ENCODE data around the gene RHOXF2.
"Not testable (repeated sequence)": the region's sequence is repeated elsewhere in the genome, so short reads cannot be mapped to it uniquely, and the experiment has no call there.

The RHOXF2 gene, protein sequence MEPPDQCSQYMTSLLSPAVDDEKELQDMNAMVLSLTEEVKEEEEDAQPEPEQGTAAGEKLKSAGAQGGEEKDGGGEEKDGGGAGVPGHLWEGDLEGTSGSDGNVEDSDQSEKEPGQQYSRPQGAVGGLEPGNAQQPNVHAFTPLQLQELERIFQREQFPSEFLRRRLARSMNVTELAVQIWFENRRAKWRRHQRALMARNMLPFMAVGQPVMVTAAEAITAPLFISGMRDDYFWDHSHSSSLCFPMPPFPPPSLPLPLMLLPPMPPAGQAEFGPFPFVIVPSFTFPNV

DNA sequence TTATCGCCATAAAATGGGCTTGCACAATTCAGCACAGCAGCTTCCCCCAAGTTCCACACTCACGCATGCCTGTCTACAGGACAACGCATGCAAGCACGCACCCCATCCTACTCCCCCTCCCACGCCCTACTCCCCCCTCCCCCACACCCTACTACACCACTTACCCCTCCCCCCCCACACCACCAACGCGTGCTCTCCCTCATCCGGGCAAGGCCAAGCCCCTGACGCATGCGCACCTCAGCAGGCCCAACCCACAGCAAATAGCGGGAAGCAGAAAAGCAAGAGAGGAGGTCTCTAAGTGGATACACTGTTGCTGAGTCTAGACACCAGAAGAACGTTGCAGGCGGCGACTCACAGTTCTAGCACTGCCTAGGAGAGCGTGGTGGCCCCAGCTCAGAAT lies at the start of gene RHOXF2:
TSS of gene RHOXF2 (plus strand) at position 301 of the 400 bp plus-strand sequence. CDS start 138 bp downstream, outside the sequence.
- DNase-seq (ENCODE audit: low read depth): not testable (repeated sequence)

DNA sequence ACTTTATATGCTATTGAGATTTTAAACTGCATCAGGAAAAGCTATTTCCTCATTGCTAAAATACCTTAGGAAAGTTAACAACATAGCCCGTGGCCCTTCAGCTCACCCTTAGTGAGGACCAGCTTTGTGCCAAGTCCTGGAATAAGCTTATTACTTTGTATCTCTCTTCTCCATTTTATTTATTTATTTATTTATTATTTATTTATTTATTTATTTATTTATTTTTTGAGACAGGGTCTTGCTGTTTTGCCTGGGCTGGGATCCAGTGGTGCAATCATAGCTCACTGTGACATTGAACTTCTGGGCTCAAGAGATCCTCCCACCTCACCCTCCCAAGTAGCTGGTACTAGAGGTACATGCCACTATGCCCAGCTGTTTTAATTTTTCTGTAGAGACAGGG lies 49.0 kb upstream of the RHOXF2 start:
- no peak for DNase-seq (ENCODE audit: low read depth)

DNA sequence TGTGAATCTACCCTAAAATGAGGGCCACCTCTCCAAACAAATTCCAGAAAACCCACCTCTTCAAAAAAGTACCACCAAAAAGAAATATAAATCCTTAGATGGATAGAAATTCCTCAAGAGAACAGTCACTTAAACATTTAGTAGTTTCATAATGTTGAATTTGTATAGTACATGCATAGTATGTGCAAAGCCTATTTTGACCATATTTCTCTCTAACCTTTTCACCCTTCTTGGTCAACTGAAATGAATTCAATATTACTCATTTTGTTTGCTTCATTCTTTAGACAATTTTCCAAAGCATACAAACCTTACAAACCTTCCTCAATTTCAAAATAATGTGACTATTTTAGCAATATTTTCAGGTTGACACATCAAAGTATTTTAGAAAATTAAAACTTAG lies 46.8 kb upstream of the RHOXF2 start:
- DNase-seq (ENCODE audit: low read depth): no peak

DNA sequence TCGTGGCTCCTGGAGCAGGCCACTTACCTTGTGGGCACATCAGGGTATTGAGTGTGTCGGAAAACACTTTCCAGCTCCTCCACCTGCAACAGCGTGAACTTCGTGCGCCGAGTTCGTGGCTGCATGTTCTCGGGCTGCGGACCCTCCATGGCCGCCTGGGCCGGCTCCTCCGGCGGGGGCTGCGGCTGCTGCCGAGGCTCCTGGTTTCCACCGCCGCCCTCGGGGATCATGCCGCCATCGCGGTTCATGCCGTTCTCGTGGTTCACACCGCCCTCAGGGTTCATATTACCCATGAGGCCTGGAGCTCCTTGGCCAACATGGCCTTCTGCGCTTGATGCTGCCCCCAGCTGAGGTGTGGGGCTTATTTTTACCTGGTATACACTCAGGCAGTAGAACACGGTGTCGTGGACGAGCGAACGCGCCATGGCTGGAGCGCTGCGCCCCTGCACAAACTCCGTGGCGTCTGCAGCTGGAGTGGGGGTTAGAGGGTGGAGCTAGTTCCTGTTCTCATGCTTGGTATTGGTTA lies 42.9 kb upstream of the RHOXF2 start, which contains the start of gene RHOXF1:
TSS of gene RHOXF1 (minus strand) at position 476 of the 526 bp plus-strand sequence. CDS start at position 425, 51 bp downstream.
- no peak for DNase-seq (ENCODE audit: low read depth)

DNA sequence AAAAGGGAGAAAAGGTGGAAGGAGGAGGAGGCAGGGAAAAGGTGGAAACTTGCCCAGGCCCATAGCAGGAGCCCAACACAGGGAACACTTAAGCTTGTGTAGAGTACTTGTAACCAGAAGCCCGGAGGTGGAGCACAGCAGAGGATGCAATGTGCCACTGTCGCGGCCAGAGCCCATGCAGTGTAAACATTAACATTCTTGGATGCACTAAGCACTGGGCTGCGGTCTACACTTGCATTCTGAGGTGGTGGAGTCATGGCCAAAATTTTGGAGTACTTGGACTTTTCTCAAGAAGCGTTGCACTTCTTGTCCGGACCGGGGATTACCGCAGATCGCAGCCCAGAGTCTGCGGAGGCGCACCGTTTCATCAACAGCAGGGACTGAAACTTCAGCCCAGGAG lies 38.2 kb upstream of the RHOXF2 start:
- DNase-seq (ENCODE audit: low read depth): no peak

DNA sequence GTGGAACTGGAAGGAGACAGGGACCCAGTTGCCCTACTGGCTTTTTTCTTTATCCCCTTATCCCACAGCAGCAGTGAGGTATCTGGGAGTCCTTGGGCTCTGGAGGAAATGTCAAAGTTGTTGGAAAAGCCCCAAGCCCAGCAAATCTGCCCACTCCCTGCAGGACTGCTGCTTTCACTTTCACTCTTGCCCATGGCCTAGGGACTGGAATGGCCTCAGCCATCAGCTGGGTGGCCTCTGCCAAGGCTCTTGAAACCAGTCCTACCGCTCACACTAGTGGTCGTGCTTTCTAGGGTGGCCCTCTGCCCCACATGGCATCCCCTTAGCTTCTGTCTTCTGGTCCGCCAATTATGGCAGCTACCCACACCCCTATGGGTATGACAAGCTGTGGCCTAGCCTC lies 33.0 kb upstream of the RHOXF2 start:
- no peak for DNase-seq (ENCODE audit: low read depth)

DNA sequence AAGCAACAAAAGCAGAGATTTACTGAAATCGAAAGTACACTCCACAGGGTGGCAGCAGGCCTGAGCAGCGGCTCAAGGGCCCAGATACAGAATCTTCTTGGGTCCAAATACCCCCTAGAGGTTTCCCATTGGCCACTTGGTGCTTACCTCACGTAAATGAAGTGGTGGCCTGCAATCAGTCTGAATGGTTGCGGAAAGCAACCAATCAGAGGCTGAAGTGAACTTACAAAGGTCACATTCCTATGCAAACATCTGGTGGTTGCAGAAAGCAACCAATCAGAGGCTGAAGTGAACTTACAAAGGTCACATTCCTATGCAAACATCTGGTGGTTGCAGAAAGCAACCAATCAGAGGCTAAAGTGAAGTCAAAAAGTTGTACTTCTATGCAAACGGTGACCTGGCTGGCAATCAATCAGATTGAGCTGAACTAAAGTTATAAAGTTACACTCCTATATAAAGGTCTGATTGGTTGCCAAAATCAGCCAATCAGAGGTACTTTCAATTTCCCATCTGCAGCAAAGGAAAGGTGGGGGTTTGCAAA lies 30.0 kb upstream of the RHOXF2 start:
- DNase-seq (ENCODE audit: low read depth): not testable (repeated sequence)

DNA sequence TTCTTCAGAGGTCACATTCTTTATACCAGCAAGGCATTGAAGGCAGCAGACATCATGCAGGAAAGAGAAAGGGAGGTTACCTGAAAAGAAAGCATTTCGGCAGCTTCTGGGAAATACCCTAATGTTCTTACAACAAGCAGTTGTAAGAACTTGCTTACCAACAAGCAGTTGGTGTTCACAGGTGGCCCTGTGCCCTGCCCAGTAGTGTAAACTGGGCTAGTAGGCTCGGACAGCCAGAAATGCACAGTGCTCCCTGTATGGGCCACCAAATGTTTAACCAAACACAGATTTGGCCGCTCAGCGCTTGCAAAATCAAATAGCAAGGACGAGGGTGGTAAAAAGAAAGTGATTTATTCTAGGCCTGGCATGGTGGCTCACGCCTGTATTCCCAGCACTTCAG lies 22.3 kb upstream of the RHOXF2 start:
- no peak for DNase-seq (ENCODE audit: low read depth)

DNA sequence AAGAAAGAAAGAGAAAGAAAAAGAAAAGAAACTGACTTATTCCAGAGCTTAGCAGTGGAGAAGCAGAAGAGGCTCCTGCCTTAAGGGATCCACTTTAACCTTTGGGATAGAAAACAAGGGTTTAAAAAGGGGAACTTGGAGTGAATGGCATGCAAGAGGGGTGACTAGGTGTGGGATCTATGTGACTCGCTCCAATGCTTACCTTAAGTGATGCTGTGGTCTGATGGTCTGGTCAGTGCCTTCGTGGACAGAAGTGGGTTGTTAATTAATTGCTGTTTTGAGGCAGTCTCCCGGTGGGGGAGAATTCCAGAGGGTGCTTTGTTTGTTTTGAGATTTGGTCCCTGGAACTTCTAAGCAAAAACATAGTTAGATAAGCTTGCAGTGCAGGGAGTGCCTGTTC lies 21.6 kb upstream of the RHOXF2 start:
- no peak for DNase-seq (ENCODE audit: low read depth)

DNA sequence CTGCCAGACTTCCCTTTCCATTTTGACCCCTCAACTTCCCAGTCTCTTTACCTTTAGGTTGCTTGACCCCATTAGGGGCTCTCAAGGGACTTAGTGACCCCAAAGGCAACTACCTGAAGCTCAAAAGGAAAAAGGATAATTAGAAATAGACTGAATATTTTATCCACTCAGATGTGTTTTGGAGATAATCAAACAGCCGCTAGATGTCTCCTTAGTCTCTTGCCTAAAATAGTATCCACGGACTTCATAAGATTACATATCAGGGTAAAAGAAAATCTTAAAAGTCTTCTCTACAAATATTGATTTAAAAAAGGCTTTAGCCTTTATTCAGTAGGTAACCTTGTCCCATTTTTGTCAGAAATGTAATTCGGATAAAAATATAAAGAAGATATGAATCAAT lies 21.0 kb upstream of the RHOXF2 start:
- no peak for DNase-seq (ENCODE audit: low read depth)

DNA sequence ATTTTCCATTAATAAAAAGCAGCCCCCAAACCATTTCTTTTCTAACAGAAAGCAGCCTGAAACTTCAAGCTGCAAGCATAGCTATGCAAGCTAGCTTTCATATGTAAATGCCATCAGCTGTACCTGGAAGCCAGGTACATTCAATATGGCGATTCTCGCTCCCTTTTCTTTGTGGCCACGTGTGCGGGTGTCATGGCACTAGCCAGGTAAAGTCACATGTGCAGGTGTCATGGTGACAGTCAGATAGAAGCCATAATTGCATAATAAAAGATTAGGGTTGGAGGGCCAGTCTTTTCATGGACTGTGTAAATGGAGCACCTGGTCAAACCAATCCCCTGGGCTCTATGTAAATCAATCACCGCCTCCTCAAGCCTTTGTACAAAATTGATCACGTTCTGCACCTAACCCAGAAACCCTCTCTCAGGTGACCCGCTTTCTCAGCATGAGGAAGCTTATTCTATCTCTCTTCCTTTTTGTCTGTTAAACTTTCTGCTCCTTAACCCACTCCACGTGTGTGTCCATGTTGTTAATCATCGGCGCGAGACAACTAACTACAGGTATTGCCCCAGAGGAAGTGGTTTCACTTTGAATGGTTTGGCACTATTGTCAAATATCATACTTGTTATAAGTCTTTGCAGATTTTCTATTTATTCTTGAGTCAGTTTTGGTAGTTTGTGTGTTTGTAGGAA lies 18.0 kb upstream of the RHOXF2 start:
- no peak for DNase-seq (ENCODE audit: low read depth)

DNA sequence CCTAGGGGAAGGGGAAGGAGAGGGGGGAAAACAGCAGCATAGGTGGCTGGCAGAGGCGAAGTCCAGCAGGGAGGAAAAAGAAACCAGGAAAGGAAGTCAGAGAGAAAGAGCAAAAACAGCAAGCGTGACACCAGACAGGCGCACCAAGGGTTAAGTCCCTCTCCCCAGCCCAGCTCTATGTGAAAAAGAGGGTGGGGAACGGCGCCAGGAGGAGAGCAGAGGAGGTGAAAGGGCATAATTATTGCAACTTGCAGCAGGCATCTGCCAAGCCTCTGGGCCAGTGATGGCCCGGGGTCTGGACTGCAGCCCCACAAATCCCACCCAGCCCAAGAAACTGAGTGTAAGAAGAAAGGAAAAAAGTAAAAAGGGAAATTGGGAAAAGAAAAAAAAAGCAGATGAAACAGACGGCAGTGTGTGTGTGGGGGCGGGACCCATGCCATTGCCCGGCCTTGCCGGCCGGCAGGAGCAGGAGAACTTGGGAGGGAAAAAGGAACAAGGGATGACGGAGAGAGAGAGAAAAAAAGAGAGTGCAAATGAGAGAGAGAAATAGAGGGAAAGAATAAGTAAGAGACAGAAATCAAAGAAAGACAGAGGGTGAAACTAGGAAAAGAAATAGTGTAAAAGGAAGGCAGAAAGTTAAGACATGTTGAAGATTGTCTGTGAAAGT lies 14.1 kb upstream of the RHOXF2 start:
- DNase-seq (ENCODE audit: low read depth): no peak

DNA sequence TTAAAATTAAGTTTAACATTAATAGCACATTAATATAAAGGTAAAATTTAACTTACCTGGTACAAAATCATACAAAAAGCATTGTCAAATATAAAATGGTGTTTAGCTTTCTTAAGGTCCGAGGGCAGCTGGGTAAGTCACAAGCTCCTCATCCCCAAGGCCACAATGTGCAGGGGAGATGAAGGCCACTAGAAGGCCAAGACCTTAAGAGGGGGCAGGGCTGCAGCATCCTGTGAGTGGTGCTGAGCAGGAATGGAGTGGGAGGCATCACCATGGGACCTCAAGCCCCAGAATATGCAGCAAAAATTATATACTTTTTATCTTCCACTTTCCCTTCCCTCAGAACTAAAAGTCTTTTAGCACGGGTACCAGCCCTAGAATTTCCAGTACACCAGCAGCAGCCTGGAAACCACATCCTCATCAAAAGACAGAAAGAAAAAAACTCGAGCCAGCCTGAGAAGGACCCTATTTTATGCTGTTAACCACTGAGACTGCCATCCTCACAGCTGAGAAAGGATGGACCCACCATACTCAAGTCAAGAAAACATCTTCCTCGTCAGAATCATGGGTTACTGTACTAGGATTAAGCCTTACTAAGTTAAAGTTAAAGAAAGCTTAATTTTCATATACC lies 13.0 kb upstream of the RHOXF2 start:
- no peak for DNase-seq (ENCODE audit: low read depth)

DNA sequence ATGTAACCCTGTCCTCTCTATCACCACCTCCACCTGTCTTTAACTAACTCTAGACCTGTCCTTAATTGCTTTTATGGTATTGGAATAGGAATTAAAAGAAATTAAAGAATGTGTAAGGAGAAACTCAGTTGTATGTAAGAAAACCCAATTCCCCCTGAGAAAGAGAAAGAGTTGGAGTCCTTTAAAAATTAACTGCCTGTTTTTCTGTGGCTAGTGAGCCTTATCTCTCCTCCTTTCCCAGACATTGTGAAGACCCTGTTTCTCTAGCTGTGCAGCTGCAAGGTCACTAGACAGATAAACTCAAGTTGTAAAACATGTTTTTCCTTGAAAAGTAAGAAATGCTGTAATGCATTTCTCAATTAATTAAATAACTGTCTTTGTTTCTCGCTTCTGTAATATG lies 12.1 kb upstream of the RHOXF2 start:
- not testable (repeated sequence) for DNase-seq (ENCODE audit: low read depth)

DNA sequence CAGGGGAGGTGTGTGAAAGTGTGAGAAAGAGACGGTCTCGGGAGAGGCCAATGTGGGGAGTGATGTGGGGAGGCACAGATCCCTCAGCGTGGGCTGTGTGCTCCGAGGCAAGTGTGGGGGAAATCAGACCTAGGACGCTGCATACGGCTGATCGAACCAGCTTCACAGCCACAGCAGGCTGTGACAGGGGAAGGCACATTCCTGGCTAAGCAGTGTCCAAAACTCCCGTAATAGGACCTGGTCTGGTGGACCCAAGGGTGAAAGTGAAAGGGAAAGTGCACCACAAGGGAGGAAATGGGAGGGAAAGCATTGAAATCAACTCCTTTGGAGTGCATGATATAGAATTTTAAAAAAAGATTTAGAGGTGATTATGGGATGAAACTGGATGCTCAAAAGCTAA lies 10.9 kb upstream of the RHOXF2 start:
- DNase-seq (ENCODE audit: low read depth): no peak

DNA sequence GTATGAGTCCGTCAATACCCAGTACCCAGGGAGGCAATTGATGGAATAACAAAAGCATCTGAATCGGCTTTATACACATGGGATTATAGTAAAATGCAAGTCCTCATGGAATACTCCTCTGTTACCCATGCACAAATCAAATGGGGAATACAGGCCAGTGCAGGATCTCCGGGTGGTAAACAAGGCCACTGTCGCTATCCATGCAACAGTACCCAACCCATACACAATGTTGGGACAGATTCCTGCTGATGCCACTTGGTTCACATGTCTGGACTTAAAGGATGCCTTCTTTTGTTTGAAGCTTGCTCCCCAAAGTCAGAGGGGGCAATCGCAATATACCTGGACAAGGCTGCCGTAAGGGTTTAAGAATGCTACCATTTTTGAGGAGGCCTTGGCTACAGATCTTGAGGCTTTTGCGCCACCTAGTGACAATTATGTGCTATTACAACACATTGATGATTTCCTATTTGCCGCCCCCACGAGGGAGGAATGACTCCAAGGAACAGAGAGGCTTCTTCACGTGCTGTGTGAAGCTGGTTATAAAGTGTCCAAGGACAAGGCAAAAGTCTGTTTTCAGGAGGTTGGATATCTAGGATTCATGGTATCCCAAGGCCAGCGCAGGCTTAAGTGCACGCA lies 8.2 kb upstream of the RHOXF2 start:
- DNase-seq (ENCODE audit: low read depth): not testable (repeated sequence)

DNA sequence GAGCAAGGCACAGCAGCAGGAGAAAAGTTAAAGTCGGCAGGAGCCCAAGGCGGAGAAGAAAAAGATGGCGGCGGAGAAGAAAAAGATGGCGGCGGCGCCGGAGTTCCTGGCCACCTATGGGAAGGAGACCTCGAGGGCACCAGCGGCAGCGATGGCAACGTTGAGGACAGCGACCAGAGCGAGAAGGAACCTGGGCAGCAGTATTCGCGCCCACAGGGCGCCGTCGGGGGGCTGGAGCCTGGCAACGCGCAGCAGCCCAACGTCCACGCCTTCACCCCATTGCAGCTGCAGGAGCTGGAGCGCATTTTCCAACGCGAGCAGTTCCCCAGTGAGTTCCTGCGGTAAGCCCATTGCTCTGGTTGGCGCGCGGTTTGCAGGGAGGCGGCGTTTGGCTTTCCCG lies 673 bp downstream of the RHOXF2 start:
- not testable (repeated sequence) for DNase-seq (ENCODE audit: low read depth)

DNA sequence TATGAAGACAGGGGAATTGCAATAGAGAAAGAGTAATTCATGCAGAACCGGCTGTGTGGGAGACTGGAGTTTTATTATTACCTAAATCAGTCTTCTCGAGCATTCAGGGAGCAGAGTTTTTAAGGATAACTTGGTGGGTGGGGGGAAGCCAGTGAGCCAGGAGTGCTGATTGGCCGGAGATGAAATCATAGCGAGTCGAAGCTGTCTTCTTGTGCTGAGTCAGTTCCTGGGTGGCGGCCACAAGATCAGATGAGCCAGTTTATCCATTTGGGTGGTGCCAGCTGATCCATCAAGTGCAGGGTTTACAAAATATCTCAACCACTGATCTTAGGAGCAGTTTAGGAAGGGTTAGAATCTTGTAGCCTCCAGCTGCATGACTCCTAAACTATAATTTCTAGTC lies 34.8 kb downstream of the RHOXF2 start:
- not testable (repeated sequence) for DNase-seq (ENCODE audit: low read depth)

DNA sequence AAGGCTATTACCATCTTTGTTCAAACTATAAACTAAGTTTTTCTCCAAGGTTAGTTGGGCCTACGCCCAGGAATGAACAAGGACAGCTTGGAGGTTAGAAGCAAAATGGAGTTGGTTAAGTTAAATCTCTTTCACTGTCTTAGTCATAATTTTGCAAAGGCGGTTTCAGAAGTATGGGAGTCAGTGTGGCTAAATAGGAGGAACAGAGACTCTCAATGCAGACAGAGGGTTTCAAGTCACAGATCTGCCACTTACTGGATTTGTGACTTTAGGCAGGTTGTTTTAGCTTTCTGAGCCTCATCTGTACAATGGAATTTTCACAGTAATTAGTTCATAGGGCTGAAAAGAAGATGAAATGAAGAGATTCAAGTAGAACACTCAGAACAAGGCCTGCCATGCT lies 35.3 kb downstream of the RHOXF2 start:
- DNase-seq (ENCODE audit: low read depth): not testable (repeated sequence)

DNA sequence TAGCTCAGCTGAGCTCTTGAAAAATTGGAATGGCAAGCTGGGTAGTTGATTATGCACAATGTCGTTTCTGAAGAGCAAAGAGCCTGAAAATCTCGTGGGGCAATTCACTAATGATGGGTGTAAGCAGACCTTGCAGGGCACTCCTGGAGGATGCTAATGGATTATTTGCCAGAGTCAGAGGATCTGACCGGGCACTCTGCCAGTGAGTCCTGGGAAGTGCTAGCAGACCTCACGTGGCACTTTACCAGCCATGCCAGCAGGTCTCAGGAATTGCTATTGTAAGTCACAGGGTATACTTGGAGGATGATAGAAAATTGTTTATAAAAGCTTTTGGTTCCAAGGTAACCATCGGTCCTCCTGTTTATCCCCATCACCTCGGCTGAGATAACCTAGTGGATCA lies 37.4 kb downstream of the RHOXF2 start:
- DNase-seq (ENCODE audit: low read depth): not testable (repeated sequence)

DNA sequence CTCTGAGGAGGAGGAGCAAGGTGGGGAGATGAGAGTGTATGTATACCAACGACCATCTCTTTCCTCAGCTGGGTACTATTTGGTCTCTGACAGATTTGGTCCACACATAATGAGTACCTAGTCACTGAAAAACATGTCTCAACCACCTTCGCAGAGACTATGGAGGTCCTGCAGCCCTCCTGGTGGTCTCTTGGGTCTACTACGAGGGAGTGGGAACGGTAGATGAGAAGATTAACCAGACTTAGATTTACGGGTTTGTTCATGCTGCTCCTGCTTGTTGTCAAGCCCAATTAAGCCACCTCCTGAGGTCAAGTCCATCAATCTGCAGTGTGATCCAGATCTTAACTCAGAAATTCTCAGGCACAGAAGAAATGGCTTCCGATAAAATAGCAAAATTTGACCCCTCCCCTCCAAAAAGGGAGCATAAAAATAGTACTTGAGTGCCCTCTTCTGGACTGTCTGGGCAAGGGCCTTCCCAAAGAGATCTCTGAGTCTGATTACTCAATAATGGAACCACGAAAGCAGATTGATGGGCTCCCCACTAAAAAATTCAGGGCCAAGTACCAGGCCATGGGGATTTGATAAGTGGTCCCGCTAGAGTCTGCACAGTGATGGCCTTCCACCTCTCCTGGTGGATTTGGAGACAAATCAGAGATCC lies 38.3 kb downstream of the RHOXF2 start:
- DNase-seq (ENCODE audit: low read depth): not testable (repeated sequence)
